Activated naive CD4-positive, alpha-beta T cell treated with anti-CD3 and anti-CD28 coated beads for 36 hours (primary cell): ENCODE results near the gene RECK. TPM values are rescaled to one million over a fixed set of nuclear protein-coding genes. Genes with fewer than 3 reads are reported as not detected.
A peak's percentile ranks its signal among the peaks of the same experiment; 100 is the strongest.
"Not testable (repeated sequence)": the region's sequence is repeated elsewhere in the genome, so short reads cannot be mapped to it uniquely, and the experiment has no call there.

Experiments
- CTCF ChIA-PET: fragments of 350-600 bp; sonication (Branson Sonifier 250); formaldehyde crosslinking; loops from one replicate; lab custom pipeline; 2021; ENCODE audit warnings: antibody characterized with exemption; lab: Charles Lee
- DNase-seq: peaks from one replicate; pipeline ENCODE4 v3.0.0-alpha.2; 2020
- H3K27ac Mint-ChIP-seq: one replicate; pipeline ENCODE4 v1.8.0; 2021; ENCODE audit warnings: mild to moderate bottlenecking, mixed read lengths
- H3K27me3 Mint-ChIP-seq: one replicate; pipeline ENCODE4 v1.8.0; 2021; ENCODE audit warnings: low read depth, mixed read lengths
- H3K36me3 Mint-ChIP-seq: one replicate; pipeline ENCODE4 v1.8.0; 2021; ENCODE audit warnings: low read depth, mixed read lengths
- H3K4me1 Mint-ChIP-seq: one replicate; pipeline ENCODE4 v1.8.0; 2021; ENCODE audit warnings: low read depth, mixed read lengths
- H3K4me3 Mint-ChIP-seq: one replicate; pipeline ENCODE4 v1.8.0; 2021; ENCODE audit warnings: mild to moderate bottlenecking, moderate library complexity, mixed read lengths
- H3K9me3 Mint-ChIP-seq: one replicate; pipeline ENCODE4 v1.8.0; 2021; ENCODE audit warnings: mixed read lengths
- intact Hi-C: fragments of 100-400 bp; cut with micrococcal nuclease; formaldehyde crosslinking; loops from one replicate; pipeline ENCODE4 v1.15.1; 2023
- total RNA-seq, 2 experiments: library from RNA; stranded (reverse); gene quantifications; one replicate each; pipeline ENCODE4 v1.2.3, GENCODE V29; 2021

RECK gene
- 1 to 10 TPM; 7.8 to 8.5 TPM for total RNA-seq

- CTCF ChIA-PET: interaction anchor here (0.6 to 2.4 kb wide), 6 partner anchors 13 to 129 kb away, joined by 3 to 11 read pairs (median 4); no protein-coding TSS in a partner anchor
- Mint-ChIP-seq H3K36me3 (no peaks in the 10 kb centered on the region), H3K4me3 (peak within 1 kb of the TSS; percentile 93), H3K9me3 (no peaks in the 10 kb centered on the region), H3K4me1 (peaks cover 39% of the 10 kb centered on the region), H3K27ac (peak within 1 kb of the TSS; percentile 67), H3K27me3 (no peaks in the 10 kb centered on the region)
- DNase-seq: peak; percentile 88
- intact Hi-C loops: loop anchor here (1.0 to 5.0 kb wide), 6 partner anchors 28 to 926 kb away; partner anchors contain the start of genes CLTA, FAM221B, GNE and TMEM8B
These were observed at the start of gene RECK for GRCh38 chr9:36036780-36037548. Gene RECK (plus strand): TSS chr9:36036913. CDS start chr9:36036999, 86 bp downstream.

GRCh38 chr9:35990155-35990554 is 46.6 kb upstream of the RECK start:
- Mint-ChIP-seq H3K36me3 (no peaks in the 10 kb centered on the region), H3K9me3 (no peaks in the 10 kb centered on the region), H3K27ac (no peak overlapping the region), H3K4me3 (no peak overlapping the region), H3K27me3 (peaks cover 9% of the 10 kb centered on the region), H3K4me1 (no peaks in the 10 kb centered on the region)
- intact Hi-C loops: no loop called here
- DNase-seq: no peak
- CTCF ChIA-PET: interaction anchor here (0.7 kb wide), 1 partner anchor 18 kb away, joined by 4 read pairs; no protein-coding TSS in a partner anchor

- H3K9me3 Mint-ChIP-seq, H3K4me3 Mint-ChIP-seq, H3K36me3 Mint-ChIP-seq, H3K4me1 Mint-ChIP-seq, H3K27ac Mint-ChIP-seq, DNase-seq, H3K27me3 Mint-ChIP-seq, intact Hi-C loops: not testable (repeated sequence)
- CTCF ChIA-PET: interaction anchor here (1.1 to 2.6 kb wide), 2 partner anchors 15 to 41 kb away, joined by 3 to 13 read pairs; no protein-coding TSS in a partner anchor
These were observed 43.6 kb upstream of the RECK start for GRCh38 chr9:35993136-35993535.

- Mint-ChIP-seq H3K4me1 (no peaks in the 10 kb centered on the region), H3K27me3 (peaks cover 5% of the 10 kb centered on the region), H3K9me3 (peaks cover 10% of the 10 kb centered on the region), H3K36me3 (peaks cover 1% of the 10 kb centered on the region), H3K27ac (no peak overlapping the region), H3K4me3 (no peak overlapping the region)
- no peak for DNase-seq
- CTCF ChIA-PET: interaction anchor here (0.7 to 2.6 kb wide), 4 partner anchors 11 to 154 kb away, joined by 3 to 13 read pairs (median 8); no protein-coding TSS in a partner anchor
- intact Hi-C loops: no loop called here
These were observed 42.6 kb upstream of the RECK start for GRCh38 chr9:35993976-35994720.

GRCh38 chr9:35994959-35995358 is 41.8 kb upstream of the RECK start:
- H3K36me3 Mint-ChIP-seq: peaks cover 1% of the 10 kb centered on the region
- peaks cover 10% of the 10 kb centered on the region for H3K9me3 Mint-ChIP-seq
- DNase-seq: no peak
- CTCF ChIA-PET: interaction anchor here (0.7 to 2.6 kb wide), 3 partner anchors 13 to 153 kb away, joined by 6 to 13 read pairs (median 9); no protein-coding TSS in a partner anchor
- no peaks in the 10 kb centered on the region for H3K4me1 Mint-ChIP-seq
- no peak overlapping the region for H3K27ac Mint-ChIP-seq
- intact Hi-C loops: no loop called here
- no peak overlapping the region for H3K4me3 Mint-ChIP-seq
- peaks cover 5% of the 10 kb centered on the region for H3K27me3 Mint-ChIP-seq

- CTCF ChIA-PET: interaction anchor here (0.6 kb wide), 1 partner anchor 120 kb away, joined by 3 read pairs; no protein-coding TSS in a partner anchor
- Mint-ChIP-seq H3K36me3 (peaks cover 1% of the 10 kb centered on the region), H3K4me1 (no peaks in the 10 kb centered on the region), H3K27ac (no peak overlapping the region), H3K27me3 (peaks cover 9% of the 10 kb centered on the region), H3K9me3 (peaks cover 10% of the 10 kb centered on the region), H3K4me3 (no peak overlapping the region)
- intact Hi-C loops: no loop called here
- no peak for DNase-seq
These were observed 40.2 kb upstream of the RECK start for GRCh38 chr9:35996358-35996970.

GRCh38 chr9:35997016-35997415 is 39.7 kb upstream of the RECK start:
- H3K4me1 Mint-ChIP-seq, H3K4me3 Mint-ChIP-seq, intact Hi-C loops, CTCF ChIA-PET, H3K36me3 Mint-ChIP-seq, DNase-seq, H3K27ac Mint-ChIP-seq, H3K27me3 Mint-ChIP-seq: not testable (repeated sequence)
- H3K9me3 Mint-ChIP-seq: peaks cover 10% of the 10 kb centered on the region

GRCh38 chr9:35998333-35998732 is 38.4 kb upstream of the RECK start:
- Mint-ChIP-seq H3K4me3 (no peak overlapping the region), H3K27ac (no peak overlapping the region), H3K4me1 (no peaks in the 10 kb centered on the region), H3K36me3 (peaks cover 1% of the 10 kb centered on the region), H3K27me3 (peaks cover 9% of the 10 kb centered on the region), H3K9me3 (peaks cover 10% of the 10 kb centered on the region)
- DNase-seq: no peak
- intact Hi-C loops: no loop called here
- CTCF ChIA-PET: no interaction called here

GRCh38 chr9:36005891-36006290 is 30.8 kb upstream of the RECK start:
- H3K4me3 Mint-ChIP-seq: no peak overlapping the region
- no peaks in the 10 kb centered on the region for H3K9me3 Mint-ChIP-seq
- no peak overlapping the region for H3K27ac Mint-ChIP-seq
- DNase-seq: no peak
- intact Hi-C loops: loop anchor here (5.0 kb wide), 2 partner anchors 46 to 94 kb away; no protein-coding TSS in a partner anchor
- CTCF ChIA-PET: interaction anchor here (1.0 to 7.1 kb wide), 3 partner anchors 16 to 53 kb away, joined by 12 to 107 read pairs (median 17); no protein-coding TSS in a partner anchor
- H3K4me1 Mint-ChIP-seq: peaks cover 22% of the 10 kb centered on the region
- no peaks in the 10 kb centered on the region for H3K36me3 Mint-ChIP-seq
- H3K27me3 Mint-ChIP-seq: peaks cover 7% of the 10 kb centered on the region

GRCh38 chr9:36006549-36007315 is 30.0 kb upstream of the RECK start:
- H3K9me3 Mint-ChIP-seq: no peaks in the 10 kb centered on the region
- H3K36me3 Mint-ChIP-seq: no peaks in the 10 kb centered on the region
- no peak overlapping the region for H3K4me3 Mint-ChIP-seq
- peaks cover 5% of the 10 kb centered on the region for H3K27me3 Mint-ChIP-seq
- intact Hi-C loops: loop anchor here (1.0 to 5.0 kb wide), 3 partner anchors 46 to 94 kb away; no protein-coding TSS in a partner anchor
- DNase-seq: no peak
- no peak overlapping the region for H3K27ac Mint-ChIP-seq
- CTCF ChIA-PET: interaction anchor here (0.7 to 7.1 kb wide), 19 partner anchors 12 to 216 kb away, joined by 3 to 107 read pairs (median 7); partner anchors contain the start of genes CLTA and RECK
- peaks cover 22% of the 10 kb centered on the region for H3K4me1 Mint-ChIP-seq

GRCh38 chr9:36007316-36007708 is 29.4 kb upstream of the RECK start:
- H3K4me3 Mint-ChIP-seq: no peak overlapping the region
- DNase-seq: no peak
- CTCF ChIA-PET: interaction anchor here (0.7 to 7.1 kb wide), 22 partner anchors 13 to 217 kb away, joined by 3 to 107 read pairs (median 5); partner anchors contain the start of genes CLTA and RECK
- peaks cover 5% of the 10 kb centered on the region for H3K27me3 Mint-ChIP-seq
- intact Hi-C loops: loop anchor here (1.0 to 5.0 kb wide), 3 partner anchors 45 to 95 kb away; no protein-coding TSS in a partner anchor
- H3K9me3 Mint-ChIP-seq: no peaks in the 10 kb centered on the region
- H3K27ac Mint-ChIP-seq: no peak overlapping the region
- no peaks in the 10 kb centered on the region for H3K36me3 Mint-ChIP-seq
- H3K4me1 Mint-ChIP-seq: peaks cover 22% of the 10 kb centered on the region
